K562 (cell line): ENCODE results near the gene SAPCD1. TPM values are rescaled to one million over a fixed set of nuclear protein-coding genes. Genes with fewer than 3 reads are reported as not detected.

Source experiments
- CEBPG ChIP-seq, 3 experiments: fragments of 200-800 bp in 1 of 3; sonication (Bioruptor generic) in 1 of 3; sonication (generic) in 1 of 3; formaldehyde crosslinking in 1 of 3; IDR thresholded peaks in 2 of 3; conservative IDR thresholded peaks in 1 of 3; 2 replicates each; pipeline versions ENCODE4 v1.6.1 to v1.8.0; 2016 to 2022; ENCODE audit warnings: missing compliant biosample characterization in 2 of 3, missing genetic modification characterization in 2 of 3, mild to moderate bottlenecking in 1 of 3, missing genetic modification reagents in 1 of 3
- NFE2 ChIP-seq: IDR thresholded peaks from 2 replicates; pipeline ENCODE4 v1.6.1; 2014; ENCODE audit warnings: antibody characterized with exemption, low read depth
- NFIC ChIP-seq: fragments of 450-650 bp; IDR thresholded peaks from 2 replicates; pipeline ENCODE4 v1.6.1; 2017; ENCODE audit warnings: mild to moderate bottlenecking, inconsistent platforms
- PHF8 ChIP-seq: fragments of 200-600 bp; sonication (generic); IDR thresholded peaks from 2 replicates; pipeline ENCODE4 v1.6.1; 2012; ENCODE audit warnings: mixed run types, mild to moderate bottlenecking, inconsistent platforms, low read length, moderate library complexity, borderline replicate concordance
- SOX6 ChIP-seq: fragments of 450-650 bp; IDR thresholded peaks from 2 replicates; pipeline ENCODE4 v1.6.1; 2014; ENCODE audit warnings: mild to moderate bottlenecking
- TRIM24 ChIP-seq, 2 experiments: fragments of 450-650 bp; IDR thresholded peaks; 2 replicates each; pipeline ENCODE4 v1.6.1; 2016
- ZFP30 ChIP-seq: fragments of 250-450 bp; sonication (Bioruptor Pico); IDR thresholded peaks from 2 replicates; pipeline ENCODE4 v1.8.0; 2022; ENCODE audit warnings: moderate library complexity, mild to moderate bottlenecking, inconsistent platforms, borderline replicate concordance
- ZFPM2 ChIP-seq: fragments of 250-450 bp; sonication (Bioruptor Pico); IDR thresholded peaks from 2 replicates; pipeline ENCODE4 v1.5.1; 2022; ENCODE audit warnings: mild to moderate bottlenecking
- polyA plus RNA-seq, 8 experiments: library from polyadenylated mRNA; depleted of rRNA in 4 of 8; stranded (reverse) in 5 of 8; unstranded in 3 of 8; fragments of >200 nt; fragmentation: Nextera tagmentation in 2 of 8; fragmentation: Illumina TruSeq in 1 of 8; extraction: Ambion mirVana in 2 of 8; extraction: Trizol in 1 of 8; gene quantifications; 2 replicates each; pipeline versions ENCODE4 v1.2.1 to v1.2.3, GENCODE V29; 2011 to 2014; ENCODE audit warnings: inconsistent platforms in 1 of 8, missing spikeins in 1 of 8
- total RNA-seq, 7 experiments: library from RNA; depleted of rRNA in 6 of 7; stranded (reverse); fragments of >200 nt in 6 of 7; fragmentation: Illumina TruSeq in 2 of 7; extraction: Trizol in 2 of 7; gene quantifications; 2 replicates each; pipeline versions ENCODE4 v1.2.1 to v1.2.3, GENCODE V29; 2011 to 2021; ENCODE audit warnings: low replicate concordance in 1 of 7
- TF ChIP-seq, protein P1 (sequence below): fragments of 200-600 bp; sonication (generic); IDR thresholded peaks from one replicate; pipeline ENCODE4 v1.6.1; 2012; ENCODE audit warnings: mild to moderate bottlenecking, low read depth, low read length, inconsistent platforms
- TF ChIP-seq, protein P2 (sequence below): sonication (generic); formaldehyde crosslinking; IDR thresholded peaks from 2 replicates; pipeline ENCODE4 v1.8.0; 2022; ENCODE audit warnings: missing genetic modification reagents, mild to moderate bottlenecking, borderline replicate concordance
- TF ChIP-seq, protein P3 (sequence below): fragments of 250-450 bp; sonication (Bioruptor Pico); IDR thresholded peaks from 2 replicates; pipeline ENCODE4 v1.5.0; 2021

Gene SAPCD1
- total and polyA plus RNA-seq, 9 of the 15 experiments (the other 6 are each of a cell fraction or from before 2014, with no cell fraction given) = 2.6 to 30.2 (median 7.4) TPM

DNA sequence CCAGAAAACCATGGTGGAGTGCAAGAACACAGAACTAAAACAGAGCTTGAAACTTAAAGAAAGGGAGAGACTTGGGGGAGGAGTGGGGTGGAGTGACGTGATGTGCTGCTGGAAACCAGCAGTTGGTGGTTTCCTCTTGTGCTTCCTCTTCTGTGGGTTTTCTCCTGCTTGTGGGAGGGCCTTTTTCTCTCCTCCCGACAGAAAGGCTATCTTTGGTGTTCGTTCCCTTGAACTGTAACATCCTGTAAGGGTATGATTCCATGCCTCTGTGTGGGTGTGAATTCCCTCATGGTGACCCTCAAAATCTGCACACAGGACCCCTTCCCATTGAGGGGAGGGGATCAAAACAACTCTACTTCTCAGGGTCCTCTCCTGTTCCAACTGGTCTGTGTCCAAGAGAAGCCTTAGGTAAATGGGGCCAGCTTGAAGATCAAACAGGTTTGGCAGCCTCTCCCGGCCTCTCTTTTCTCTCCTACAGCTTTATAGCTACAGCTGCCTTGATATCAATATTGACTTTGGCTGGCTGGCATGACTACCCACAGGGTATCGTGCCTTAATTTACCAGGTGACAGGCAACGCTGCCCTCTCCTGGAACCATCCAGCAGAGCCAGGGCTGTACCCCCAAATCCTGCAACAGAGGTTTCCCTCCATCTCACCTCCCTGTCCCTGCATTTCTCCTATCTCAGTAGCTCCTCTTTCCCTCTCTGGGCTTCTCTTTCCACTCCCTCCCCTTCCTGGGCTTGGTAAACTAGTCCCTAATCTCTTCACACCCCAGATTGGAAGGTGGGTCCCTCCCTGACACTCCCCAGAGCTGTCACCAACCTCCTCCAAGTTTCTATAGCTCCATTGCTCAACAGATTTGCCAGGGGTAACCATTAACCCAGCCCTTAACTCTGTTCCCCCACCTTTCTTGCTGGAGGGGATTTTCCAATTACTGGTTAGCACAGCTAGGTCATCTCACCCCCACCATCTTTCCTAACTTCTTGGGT lies 24.2 kb upstream of the SAPCD1 start (continued):
- TF ChIP-seq, protein P1, sequence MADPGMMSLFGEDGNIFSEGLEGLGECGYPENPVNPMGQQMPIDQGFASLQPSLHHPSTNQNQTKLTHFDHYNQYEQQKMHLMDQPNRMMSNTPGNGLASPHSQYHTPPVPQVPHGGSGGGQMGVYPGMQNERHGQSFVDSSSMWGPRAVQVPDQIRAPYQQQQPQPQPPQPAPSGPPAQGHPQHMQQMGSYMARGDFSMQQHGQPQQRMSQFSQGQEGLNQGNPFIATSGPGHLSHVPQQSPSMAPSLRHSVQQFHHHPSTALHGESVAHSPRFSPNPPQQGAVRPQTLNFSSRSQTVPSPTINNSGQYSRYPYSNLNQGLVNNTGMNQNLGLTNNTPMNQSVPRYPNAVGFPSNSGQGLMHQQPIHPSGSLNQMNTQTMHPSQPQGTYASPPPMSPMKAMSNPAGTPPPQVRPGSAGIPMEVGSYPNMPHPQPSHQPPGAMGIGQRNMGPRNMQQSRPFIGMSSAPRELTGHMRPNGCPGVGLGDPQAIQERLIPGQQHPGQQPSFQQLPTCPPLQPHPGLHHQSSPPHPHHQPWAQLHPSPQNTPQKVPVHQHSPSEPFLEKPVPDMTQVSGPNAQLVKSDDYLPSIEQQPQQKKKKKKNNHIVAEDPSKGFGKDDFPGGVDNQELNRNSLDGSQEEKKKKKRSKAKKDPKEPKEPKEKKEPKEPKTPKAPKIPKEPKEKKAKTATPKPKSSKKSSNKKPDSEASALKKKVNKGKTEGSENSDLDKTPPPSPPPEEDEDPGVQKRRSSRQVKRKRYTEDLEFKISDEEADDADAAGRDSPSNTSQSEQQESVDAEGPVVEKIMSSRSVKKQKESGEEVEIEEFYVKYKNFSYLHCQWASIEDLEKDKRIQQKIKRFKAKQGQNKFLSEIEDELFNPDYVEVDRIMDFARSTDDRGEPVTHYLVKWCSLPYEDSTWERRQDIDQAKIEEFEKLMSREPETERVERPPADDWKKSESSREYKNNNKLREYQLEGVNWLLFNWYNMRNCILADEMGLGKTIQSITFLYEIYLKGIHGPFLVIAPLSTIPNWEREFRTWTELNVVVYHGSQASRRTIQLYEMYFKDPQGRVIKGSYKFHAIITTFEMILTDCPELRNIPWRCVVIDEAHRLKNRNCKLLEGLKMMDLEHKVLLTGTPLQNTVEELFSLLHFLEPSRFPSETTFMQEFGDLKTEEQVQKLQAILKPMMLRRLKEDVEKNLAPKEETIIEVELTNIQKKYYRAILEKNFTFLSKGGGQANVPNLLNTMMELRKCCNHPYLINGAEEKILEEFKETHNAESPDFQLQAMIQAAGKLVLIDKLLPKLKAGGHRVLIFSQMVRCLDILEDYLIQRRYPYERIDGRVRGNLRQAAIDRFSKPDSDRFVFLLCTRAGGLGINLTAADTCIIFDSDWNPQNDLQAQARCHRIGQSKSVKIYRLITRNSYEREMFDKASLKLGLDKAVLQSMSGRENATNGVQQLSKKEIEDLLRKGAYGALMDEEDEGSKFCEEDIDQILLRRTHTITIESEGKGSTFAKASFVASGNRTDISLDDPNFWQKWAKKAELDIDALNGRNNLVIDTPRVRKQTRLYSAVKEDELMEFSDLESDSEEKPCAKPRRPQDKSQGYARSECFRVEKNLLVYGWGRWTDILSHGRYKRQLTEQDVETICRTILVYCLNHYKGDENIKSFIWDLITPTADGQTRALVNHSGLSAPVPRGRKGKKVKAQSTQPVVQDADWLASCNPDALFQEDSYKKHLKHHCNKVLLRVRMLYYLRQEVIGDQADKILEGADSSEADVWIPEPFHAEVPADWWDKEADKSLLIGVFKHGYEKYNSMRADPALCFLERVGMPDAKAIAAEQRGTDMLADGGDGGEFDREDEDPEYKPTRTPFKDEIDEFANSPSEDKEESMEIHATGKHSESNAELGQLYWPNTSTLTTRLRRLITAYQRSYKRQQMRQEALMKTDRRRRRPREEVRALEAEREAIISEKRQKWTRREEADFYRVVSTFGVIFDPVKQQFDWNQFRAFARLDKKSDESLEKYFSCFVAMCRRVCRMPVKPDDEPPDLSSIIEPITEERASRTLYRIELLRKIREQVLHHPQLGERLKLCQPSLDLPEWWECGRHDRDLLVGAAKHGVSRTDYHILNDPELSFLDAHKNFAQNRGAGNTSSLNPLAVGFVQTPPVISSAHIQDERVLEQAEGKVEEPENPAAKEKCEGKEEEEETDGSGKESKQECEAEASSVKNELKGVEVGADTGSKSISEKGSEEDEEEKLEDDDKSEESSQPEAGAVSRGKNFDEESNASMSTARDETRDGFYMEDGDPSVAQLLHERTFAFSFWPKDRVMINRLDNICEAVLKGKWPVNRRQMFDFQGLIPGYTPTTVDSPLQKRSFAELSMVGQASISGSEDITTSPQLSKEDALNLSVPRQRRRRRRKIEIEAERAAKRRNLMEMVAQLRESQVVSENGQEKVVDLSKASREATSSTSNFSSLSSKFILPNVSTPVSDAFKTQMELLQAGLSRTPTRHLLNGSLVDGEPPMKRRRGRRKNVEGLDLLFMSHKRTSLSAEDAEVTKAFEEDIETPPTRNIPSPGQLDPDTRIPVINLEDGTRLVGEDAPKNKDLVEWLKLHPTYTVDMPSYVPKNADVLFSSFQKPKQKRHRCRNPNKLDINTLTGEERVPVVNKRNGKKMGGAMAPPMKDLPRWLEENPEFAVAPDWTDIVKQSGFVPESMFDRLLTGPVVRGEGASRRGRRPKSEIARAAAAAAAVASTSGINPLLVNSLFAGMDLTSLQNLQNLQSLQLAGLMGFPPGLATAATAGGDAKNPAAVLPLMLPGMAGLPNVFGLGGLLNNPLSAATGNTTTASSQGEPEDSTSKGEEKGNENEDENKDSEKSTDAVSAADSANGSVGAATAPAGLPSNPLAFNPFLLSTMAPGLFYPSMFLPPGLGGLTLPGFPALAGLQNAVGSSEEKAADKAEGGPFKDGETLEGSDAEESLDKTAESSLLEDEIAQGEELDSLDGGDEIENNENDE = no peak
- TF ChIP-seq, protein P2, sequence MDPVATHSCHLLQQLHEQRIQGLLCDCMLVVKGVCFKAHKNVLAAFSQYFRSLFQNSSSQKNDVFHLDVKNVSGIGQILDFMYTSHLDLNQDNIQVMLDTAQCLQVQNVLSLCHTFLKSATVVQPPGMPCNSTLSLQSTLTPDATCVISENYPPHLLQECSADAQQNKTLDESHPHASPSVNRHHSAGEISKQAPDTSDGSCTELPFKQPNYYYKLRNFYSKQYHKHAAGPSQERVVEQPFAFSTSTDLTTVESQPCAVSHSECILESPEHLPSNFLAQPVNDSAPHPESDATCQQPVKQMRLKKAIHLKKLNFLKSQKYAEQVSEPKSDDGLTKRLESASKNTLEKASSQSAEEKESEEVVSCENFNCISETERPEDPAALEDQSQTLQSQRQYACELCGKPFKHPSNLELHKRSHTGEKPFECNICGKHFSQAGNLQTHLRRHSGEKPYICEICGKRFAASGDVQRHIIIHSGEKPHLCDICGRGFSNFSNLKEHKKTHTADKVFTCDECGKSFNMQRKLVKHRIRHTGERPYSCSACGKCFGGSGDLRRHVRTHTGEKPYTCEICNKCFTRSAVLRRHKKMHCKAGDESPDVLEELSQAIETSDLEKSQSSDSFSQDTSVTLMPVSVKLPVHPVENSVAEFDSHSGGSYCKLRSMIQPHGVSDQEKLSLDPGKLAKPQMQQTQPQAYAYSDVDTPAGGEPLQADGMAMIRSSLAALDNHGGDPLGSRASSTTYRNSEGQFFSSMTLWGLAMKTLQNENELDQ (CRISPR knock-in tag) = no peak
- TF ChIP-seq CEBPG (CRISPR knock-in tag; IDR thresholded peaks at IDR 0.05) = peak; percentile 50
- TF ChIP-seq CEBPG (tag; conservative IDR thresholded peaks at IDR 0.05 in 1 of 2, IDR thresholded peaks at IDR 0.05 in 1 of 2) = peak in 1 of 2 experiments; percentile 55; a peak in 2 of 4 replicates
- no peak for TF ChIP-seq ZFPM2
- peak; percentile 64; the same call in 1 of the 2 replicates for TF ChIP-seq ZFP30 (CRISPR knock-in tag)
- TF ChIP-seq SOX6 = no peak
- no peak for TF ChIP-seq NFE2
- TF ChIP-seq TRIM24 (IDR thresholded peaks at IDR 0.05) = 0 out of 4 replicates have a peak, but pooled peaks of 1 of the 2 experiments have one; percentile 61
- peak; percentile 60; the same call in 1 of the 2 replicates for TF ChIP-seq PHF8
- TF ChIP-seq NFIC = no peak
- TF ChIP-seq, protein P3, sequence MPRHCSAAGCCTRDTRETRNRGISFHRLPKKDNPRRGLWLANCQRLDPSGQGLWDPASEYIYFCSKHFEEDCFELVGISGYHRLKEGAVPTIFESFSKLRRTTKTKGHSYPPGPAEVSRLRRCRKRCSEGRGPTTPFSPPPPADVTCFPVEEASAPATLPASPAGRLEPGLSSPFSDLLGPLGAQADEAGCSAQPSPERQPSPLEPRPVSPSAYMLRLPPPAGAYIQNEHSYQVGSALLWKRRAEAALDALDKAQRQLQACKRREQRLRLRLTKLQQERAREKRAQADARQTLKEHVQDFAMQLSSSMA (CRISPR knock-in tag) = no peak
